Stimulated activated naive CD8-positive, alpha-beta T cell treated with anti-CD3 and anti-CD28 coated beads, Interleukin-15, Interleukin-2, amounts not matched to agents 100 ng/mL and 50 ng/mL, for 24 hours (primary cell): ENCODE measurements around the gene ACOX2.

Experiments used
- H3K27ac Mint-ChIP-seq: one replicate; pipeline ENCODE4 v1.8.0; 2021; ENCODE audit warnings: mild to moderate bottlenecking, mixed read lengths
- H3K27me3 Mint-ChIP-seq: one replicate; pipeline ENCODE4 v1.8.0; 2021; ENCODE audit warnings: mixed read lengths
- H3K36me3 Mint-ChIP-seq: one replicate; pipeline ENCODE4 v1.8.0; 2021; ENCODE audit warnings: low read depth, mixed read lengths
- H3K4me1 Mint-ChIP-seq: one replicate; pipeline ENCODE4 v1.8.0; 2021; ENCODE audit warnings: low read depth, mixed read lengths
- H3K4me3 Mint-ChIP-seq: one replicate; pipeline ENCODE4 v1.8.0; 2021; ENCODE audit warnings: mild to moderate bottlenecking, mixed read lengths
- H3K9me3 Mint-ChIP-seq: one replicate; pipeline ENCODE4 v1.8.0; 2021; ENCODE audit warnings: mixed read lengths

Gene ACOX2

DNA sequence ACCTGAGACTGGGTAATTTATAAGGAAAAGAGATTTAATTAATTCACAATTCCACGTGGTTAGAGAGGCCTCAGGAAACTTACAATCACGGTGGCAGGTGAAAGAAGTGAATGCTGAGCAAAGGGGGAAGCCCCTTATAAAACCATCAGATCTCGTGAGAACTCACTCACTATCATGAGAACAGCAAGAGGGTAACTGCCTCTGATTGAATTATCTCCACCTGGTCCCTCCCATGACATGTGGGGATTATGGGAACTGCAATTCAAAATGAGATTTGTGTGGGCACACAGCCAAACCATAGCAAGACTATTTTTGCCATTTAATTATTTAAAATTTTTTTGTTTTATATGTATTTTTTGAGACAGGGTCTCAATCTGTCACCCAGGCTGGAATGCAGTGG is 72.1 kb downstream of the ACOX2 start:
- Mint-ChIP-seq H3K4me1 (peaks cover 18% of the 10 kb centered on the region), H3K36me3 (no peaks in the 10 kb centered on the region), H3K4me3 (no peak overlapping the region), H3K27me3 (peaks cover 4% of the 10 kb centered on the region), H3K9me3 (no peaks in the 10 kb centered on the region), H3K27ac (no peak overlapping the region)

DNA sequence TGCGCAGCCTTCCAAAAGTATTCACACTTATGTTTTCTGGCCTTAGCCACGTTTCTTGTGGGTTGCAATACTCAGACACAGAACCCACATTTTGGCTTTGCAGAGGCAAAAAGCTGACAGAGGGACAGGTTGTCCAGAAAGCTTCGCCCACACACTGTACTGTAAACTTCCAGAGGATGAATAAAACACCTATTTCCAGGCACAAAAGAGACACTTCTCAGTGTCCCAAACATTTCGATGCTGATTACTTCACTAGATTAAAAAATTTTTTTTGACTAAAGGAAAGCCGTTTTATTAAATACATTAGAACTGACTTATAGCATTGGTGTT is 73.1 kb downstream of the ACOX2 start:
- Mint-ChIP-seq H3K27me3 (peaks cover 4% of the 10 kb centered on the region), H3K4me3 (peak overlapping the region; percentile 41), H3K27ac (peak overlapping the region; percentile 59)

DNA sequence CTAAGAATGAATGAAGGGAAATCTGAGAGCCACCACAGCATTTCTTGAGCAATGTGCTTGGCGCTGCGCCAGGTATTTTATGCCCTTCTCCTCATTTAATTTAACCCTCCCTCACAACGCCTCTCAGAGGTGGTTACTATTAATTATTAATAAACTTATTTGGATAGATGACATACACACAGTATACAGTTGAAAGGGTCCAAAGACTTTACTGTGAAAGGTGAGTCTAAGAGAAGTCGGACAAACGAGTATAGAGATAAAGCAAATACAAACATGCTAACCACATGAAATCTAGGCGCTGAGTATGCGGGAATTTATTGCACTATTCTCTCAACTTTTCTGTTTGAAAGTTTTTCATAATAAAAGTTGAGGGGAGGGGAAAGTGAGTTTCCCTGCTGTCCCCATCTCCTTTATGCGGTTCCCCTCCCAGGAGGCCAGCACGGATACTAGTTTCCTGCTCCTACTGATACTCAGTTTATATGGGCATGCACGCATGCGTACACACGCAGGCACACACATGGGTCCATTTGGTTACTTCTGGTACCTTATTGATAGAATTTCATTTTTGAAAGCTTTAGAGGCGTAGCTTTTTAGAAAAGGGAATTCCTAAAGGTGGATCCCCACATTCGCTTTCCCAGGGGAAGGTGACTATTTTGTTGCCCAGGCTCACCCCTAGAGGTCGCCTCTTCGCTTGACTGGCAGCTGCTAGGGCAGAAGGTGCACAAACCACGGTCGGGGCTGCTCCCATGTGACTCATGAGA is 73.6 kb downstream of the ACOX2 start:
- Mint-ChIP-seq H3K27ac (peak overlapping the region; percentile 59), H3K9me3 (no peaks in the 10 kb centered on the region), H3K36me3 (no peaks in the 10 kb centered on the region), H3K4me1 (peaks cover 16% of the 10 kb centered on the region), H3K27me3 (peaks cover 4% of the 10 kb centered on the region), H3K4me3 (peak overlapping the region; percentile 41)

More for the DNA sequence above, 73.1 kb downstream of the ACOX2 start:
- peaks cover 16% of the 10 kb centered on the region for H3K4me1 Mint-ChIP-seq
- H3K9me3 Mint-ChIP-seq, result no peaks in the 10 kb centered on the region
- H3K36me3 Mint-ChIP-seq, result no peaks in the 10 kb centered on the region

DNA sequence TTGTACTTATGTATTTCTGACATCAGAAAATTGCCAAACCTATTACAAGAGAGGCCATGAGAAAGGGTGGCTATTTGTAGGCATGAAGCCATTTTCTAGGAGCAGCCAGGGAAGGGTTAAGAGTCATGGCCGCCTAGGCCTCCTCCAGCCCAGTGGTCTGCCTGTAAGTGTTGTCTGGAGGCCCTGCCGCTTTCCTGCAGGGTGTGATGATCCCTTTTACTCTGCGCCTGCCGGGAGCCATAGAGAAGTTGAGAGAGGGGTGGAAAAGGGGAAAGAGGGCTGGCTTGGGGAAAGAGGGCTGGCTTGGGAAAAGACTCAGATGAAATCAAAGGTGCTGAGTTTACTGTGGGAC is 74.2 kb downstream of the ACOX2 start:
- no peak overlapping the region for H3K4me3 Mint-ChIP-seq
- peaks cover 16% of the 10 kb centered on the region for H3K4me1 Mint-ChIP-seq
- no peaks in the 10 kb centered on the region for H3K36me3 Mint-ChIP-seq
- H3K27me3 Mint-ChIP-seq, result peaks cover 4% of the 10 kb centered on the region
- no peaks in the 10 kb centered on the region for H3K9me3 Mint-ChIP-seq
- no peak overlapping the region for H3K27ac Mint-ChIP-seq

DNA sequence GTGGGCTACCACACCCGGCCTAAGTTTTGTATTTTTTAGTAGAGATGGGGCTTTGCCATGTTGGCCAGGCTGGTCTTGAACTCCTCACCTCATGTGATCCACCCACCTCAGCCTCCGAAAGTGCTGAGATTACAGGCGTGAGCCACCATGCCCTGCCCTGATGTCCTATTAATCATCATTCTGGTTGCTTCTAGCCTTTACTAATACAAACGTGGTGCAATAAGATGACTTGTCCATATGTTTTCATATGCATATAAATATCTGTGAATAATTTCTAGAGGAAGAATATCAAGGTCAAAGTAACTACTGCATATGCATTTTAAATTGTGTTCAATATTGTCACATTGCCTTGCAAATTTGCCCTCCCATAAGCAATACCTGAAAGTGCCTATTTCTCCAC is 77.8 kb downstream of the ACOX2 start:
- H3K27ac Mint-ChIP-seq, result no peak overlapping the region
- no peaks in the 10 kb centered on the region for H3K27me3 Mint-ChIP-seq
- peaks cover 13% of the 10 kb centered on the region for H3K9me3 Mint-ChIP-seq
- H3K4me1 Mint-ChIP-seq, result peaks cover 9% of the 10 kb centered on the region
- no peak overlapping the region for H3K4me3 Mint-ChIP-seq
- peaks cover 14% of the 10 kb centered on the region for H3K36me3 Mint-ChIP-seq
